GM21528 (cell line): Measurements from ENCODE around the gene CHRNB2.
"Not testable (repeated sequence)": the region's sequence is repeated elsewhere in the genome, so short reads cannot be mapped to it uniquely, and the experiment has no call there.

Experiments
- ATAC-seq: cut with Tn5 transposase; IDR thresholded peaks from one replicate; pipeline ENCODE4 v1.9.1; 2021; ENCODE audit warnings: mild to moderate bottlenecking, moderate library complexity; ENCODE audit not compliant: unreplicated experiment, low FRiP score

Gene CHRNB2

GRCh38 chr1:154567386-154568156 lies at the start of gene CHRNB2:
Gene CHRNB2 (plus strand): TSS chr1:154567778. CDS start chr1:154568045, 267 bp downstream.
- no peak for ATAC-seq

- no peak for ATAC-seq
These were observed 48.0 kb upstream of the CHRNB2 start for GRCh38 chr1:154519591-154519991.

- ATAC-seq: no peak
These were observed 47.2 kb upstream of the CHRNB2 start for GRCh38 chr1:154520333-154520732.

GRCh38 chr1:154521695-154522094 lies 45.9 kb upstream of the CHRNB2 start:
- ATAC-seq: no peak

GRCh38 chr1:154524881-154525280 lies 42.7 kb upstream of the CHRNB2 start:
- ATAC-seq: no peak

GRCh38 chr1:154527192-154527591 lies 40.4 kb upstream of the CHRNB2 start:
- no peak for ATAC-seq

- ATAC-seq: no peak
These were observed 38.3 kb upstream of the CHRNB2 start for GRCh38 chr1:154529308-154529707.

GRCh38 chr1:154531950-154532349 lies 35.6 kb upstream of the CHRNB2 start:
- not testable (repeated sequence) for ATAC-seq

GRCh38 chr1:154533952-154534844 lies 33.4 kb upstream of the CHRNB2 start:
- no peak for ATAC-seq

- ATAC-seq: no peak
These were observed 31.0 kb upstream of the CHRNB2 start for GRCh38 chr1:154536570-154536969.

GRCh38 chr1:154539486-154540483 lies 27.8 kb upstream of the CHRNB2 start:
- ATAC-seq: no peak

GRCh38 chr1:154541231-154541630 lies 26.3 kb upstream of the CHRNB2 start:
- ATAC-seq: no peak

- no peak for ATAC-seq
These were observed 21.1 kb upstream of the CHRNB2 start for GRCh38 chr1:154546264-154547063.

- ATAC-seq: no peak
These were observed 20.4 kb upstream of the CHRNB2 start for GRCh38 chr1:154547105-154547732.

GRCh38 chr1:154548028-154548427 lies 19.6 kb upstream of the CHRNB2 start:
- ATAC-seq: no peak

- no peak for ATAC-seq
These were observed 18.3 kb upstream of the CHRNB2 start for GRCh38 chr1:154549202-154549770.

GRCh38 chr1:154550070-154550469 lies 17.5 kb upstream of the CHRNB2 start:
- no peak for ATAC-seq

GRCh38 chr1:154550657-154551056 lies 16.9 kb upstream of the CHRNB2 start:
- ATAC-seq: no peak

GRCh38 chr1:154551474-154551873 lies 16.1 kb upstream of the CHRNB2 start:
- no peak for ATAC-seq
